GM12878 (cell line): ENCODE measurements around the gene ADAMTSL3. TPM values are rescaled to one million over a fixed set of nuclear protein-coding genes. Genes with fewer than 3 reads are reported as not detected.

Experiments used
- ATAC-seq: fragments of 200-7000 bp; cut with Tn5 transposase; 3 replicates; pipeline ENCODE4 v1.9.1; 2020; ENCODE audit warnings: mild to moderate bottlenecking, moderate library complexity
- BruUV-seq: library from RNA; stranded (reverse); fragments of 400-500 nt; replicated peaks from 2 replicates; lab custom pipeline; 2021; lab: Mats Ljungman, UMichigan
- CTCF ChIA-PET: fragments of 300-600 bp; sonication (Branson Sonifier 250); formaldehyde crosslinking; extraction: SDS; loops from one replicate; lab custom pipeline; 2021; ENCODE audit warnings: inconsistent platforms; lab: Yijun Ruan, JAX
- POLR2A ChIA-PET: fragments of 350-600 bp; formaldehyde crosslinking; extraction: SDS; loops from one replicate; lab custom pipeline; 2021; ENCODE audit warnings: inconsistent platforms; lab: Charles Lee
- RAD21 ChIA-PET: fragments of 300-600 bp; sonication (Branson Sonifier 250); formaldehyde crosslinking; loops from one replicate; lab custom pipeline; 2023; ENCODE audit warnings: antibody characterized with exemption; ENCODE audit not compliant: unreplicated experiment; lab: Charles Lee
- SMC1A ChIA-PET: fragments of 300-600 bp; sonication (Branson Sonifier 250); formaldehyde crosslinking; loops from one replicate; lab custom pipeline; 2023; ENCODE audit not compliant: unreplicated experiment, uncharacterized antibody; lab: Charles Lee
- DNase-seq: peaks from one replicate; pipeline ENCODE4 v3.0.0-alpha.2; 2011; ENCODE audit warnings: low read depth, low spot score
- FAIRE-seq: peaks from 3 replicates; lab custom pipeline; 2011; peaks lifted over from hg19 to GRCh38; lab: Jason Lieb, UNC
- H2AFZ ChIP-seq: 2 replicates; pipeline ENCODE4 v1.6.0; 2011; ENCODE audit warnings: low read depth, low read length, control low read depth; ENCODE audit not compliant: control insufficient read depth
- H3K27ac ChIP-seq: 2 replicates; pipeline ENCODE4 v1.5.1; 2011; ENCODE audit warnings: control low read depth; ENCODE audit not compliant: control insufficient read depth, insufficient read depth
- H3K27me3 ChIP-seq, 2 experiments: replicated peaks in 1 of 2; 2 replicates each; pipeline versions ENCODE4 v1.6.0 to v1.6.1; 2011; ENCODE audit warnings: low read length in 1 of 2; ENCODE audit not compliant: control insufficient read depth in 2 of 2, insufficient read depth in 2 of 2
- H3K36me3 ChIP-seq, 2 experiments: 2 replicates each; pipeline ENCODE4 v1.5.1; 2011; ENCODE audit warnings: low read length in 1 of 2; ENCODE audit not compliant: control insufficient read depth in 2 of 2, insufficient read depth in 2 of 2
- H3K4me1 ChIP-seq: 2 replicates; pipeline ENCODE4 v1.6.1; 2011; ENCODE audit warnings: mild to moderate bottlenecking, low read length, moderate library complexity, mixed read lengths; ENCODE audit not compliant: control insufficient read depth, insufficient read depth
- H3K4me2 ChIP-seq: 2 replicates; pipeline ENCODE4 v1.6.0; 2011; ENCODE audit warnings: control low read depth; ENCODE audit not compliant: control insufficient read depth, insufficient read depth
- H3K4me3 ChIP-seq: fragments of 200-600 bp; sonication (generic); 2 replicates; pipeline ENCODE4 v1.5.1; 2016
- H3K79me2 ChIP-seq: 2 replicates; pipeline ENCODE4 v1.6.0; 2011; ENCODE audit warnings: low read length; ENCODE audit not compliant: control insufficient read depth, insufficient read depth
- H3K9ac ChIP-seq: 2 replicates; pipeline ENCODE4 v1.8.0; 2011; ENCODE audit warnings: low read length, control low read depth, mixed read lengths; ENCODE audit not compliant: control insufficient read depth, insufficient read depth
- H3K9me3 ChIP-seq: replicated peaks from 3 replicates; pipeline ENCODE4 v1.5.1; 2011; ENCODE audit warnings: mild to moderate bottlenecking, low read length; ENCODE audit not compliant: control insufficient read depth, insufficient read depth
- H4K20me1 ChIP-seq: 2 replicates; pipeline ENCODE4 v1.6.0; 2011; ENCODE audit not compliant: control insufficient read depth, insufficient read depth
- BRCA1 ChIP-seq: IDR thresholded peaks from 2 replicates; pipeline ENCODE4 v1.6.1; 2011; ENCODE audit warnings: low read depth, low read length, improper control_type of control experiment
- CBX3 ChIP-seq: fragments of 200-600 bp; sonication (generic); IDR thresholded peaks from 2 replicates; pipeline ENCODE4 v1.6.1; 2016; ENCODE audit warnings: low read depth, borderline replicate concordance
- CUX1 ChIP-seq: IDR thresholded peaks from 2 replicates; pipeline ENCODE4 v1.6.1; 2012; ENCODE audit warnings: improper control_type of control experiment, low read depth, low read length; ENCODE audit not compliant: insufficient replicate concordance
- MTA2 ChIP-seq: fragments of 450-650 bp; IDR thresholded peaks from 2 replicates; pipeline ENCODE4 v1.6.1; 2016; ENCODE audit warnings: low read depth, mild to moderate bottlenecking, moderate library complexity
- MXI1 ChIP-seq: fragments of 150-350 bp; IDR thresholded peaks from 2 replicates; pipeline ENCODE4 v1.6.1; 2011; ENCODE audit warnings: low read depth, mild to moderate bottlenecking, inconsistent platforms, low read length, improper control_type of control experiment
- POLR2AphosphoS5 ChIP-seq: IDR thresholded peaks from 2 replicates; pipeline ENCODE4 v1.6.1; 2011; ENCODE audit warnings: mild to moderate bottlenecking, low read length, inconsistent platforms
- RAD51 ChIP-seq: fragments of 450-650 bp; IDR thresholded peaks from 2 replicates; pipeline ENCODE4 v1.6.1; 2016; ENCODE audit warnings: moderate library complexity, mild to moderate bottlenecking, inconsistent platforms
- SIX5 ChIP-seq: IDR thresholded peaks from 2 replicates; pipeline ENCODE4 v1.6.1; 2011; ENCODE audit warnings: mild to moderate bottlenecking, low read depth, low read length, moderate library complexity; ENCODE audit not compliant: severe bottlenecking
- WGBS: methylation state at CpG from one replicate; pipeline ENCODE4 v1.1.6; 2016; ENCODE audit warnings: low lambda C conversion rate; ENCODE audit not compliant: insufficient replicate concordance, insufficient coverage; ENCODE audit errors: missing lambda C conversion rate; 5-methylcytosine and 5-hydroxymethylcytosine counted together
- in situ Hi-C: fragments of 300-500 bp; cut with MboI; formaldehyde crosslinking; loops from 9 replicates; pipeline ENCODE4 v1.14.3; 2018; ENCODE audit warnings: mixed read lengths
- intact Hi-C: fragments of 100-400 bp; cut with micrococcal nuclease; formaldehyde crosslinking; loops from one replicate; pipeline ENCODE4 v1.14.2; 2022; ENCODE audit not compliant: unreplicated experiment
- polyA plus RNA-seq, 11 experiments: library from polyadenylated mRNA; depleted of rRNA in 4 of 11; unstranded in 6 of 11; stranded (reverse) in 5 of 11; fragments of >200 nt; fragmentation: Nextera tagmentation in 4 of 11; fragmentation: Illumina TruSeq in 1 of 11; extraction: Ambion mirVana in 4 of 11; extraction: Trizol in 1 of 11; gene quantifications; 1 replicate in 1 of 11; 2 replicates in 10 of 11; pipeline versions ENCODE4 v1.2.1 to v1.2.3, GENCODE V29; 2011 to 2016; ENCODE audit warnings: inconsistent platforms in 2 of 11, missing spikeins in 2 of 11, low read depth in 1 of 11
- total RNA-seq, 4 experiments: library from RNA; depleted of rRNA in 3 of 4; stranded (reverse); fragments of >200 nt in 3 of 4; fragmentation: Illumina TruSeq in 1 of 4; extraction: Trizol in 1 of 4; gene quantifications; 2 replicates each; pipeline versions ENCODE4 v1.2.1 to v1.2.3, GENCODE V29; 2013 to 2021
- TF ChIP-seq, protein P1 (sequence below): fragments of 450-650 bp; IDR thresholded peaks from 2 replicates; pipeline ENCODE4 v1.6.1; 2017; ENCODE audit warnings: mild to moderate bottlenecking, moderate library complexity
- TF ChIP-seq, protein P2 (sequence below): fragments of 450-650 bp; IDR thresholded peaks from 2 replicates; pipeline ENCODE4 v1.6.1; 2017; ENCODE audit warnings: antibody characterized with exemption, mild to moderate bottlenecking, moderate library complexity

The ADAMTSL3 gene
- total and polyA plus RNA-seq, 10 of the 15 experiments (the other 5 are each of a cell fraction or from before 2014, with no cell fraction given), result 0.01 to 0.28 (median 0.13) TPM

GRCh38 chr15:83764201-83764838 is 110.4 kb downstream of the ADAMTSL3 start:
- FAIRE-seq (no peak), DNase-seq (no peak), ATAC-seq (no peak)
- no peaks in the 10 kb centered on the region for H3K36me3 ChIP-seq
- H3K4me1 ChIP-seq, result no peaks in the 10 kb centered on the region
- no peak overlapping the region for H3K4me2 ChIP-seq
- intact Hi-C loops (no loop called here), in situ Hi-C loops (no loop called here)
- no peak overlapping the region for H3K4me3 ChIP-seq
- CTCF ChIA-PET, result interaction anchor here (1.2 kb wide), 1 partner anchor 36 kb away, joined by 3 read pairs; no protein-coding TSS in a partner anchor
- no peak overlapping the region for H2AFZ ChIP-seq
- SMC1A ChIA-PET, result interaction anchor here (0.7 to 1.9 kb wide), 2 partner anchors 230 to 307 kb away, joined by 3 to 6 read pairs; no protein-coding TSS in a partner anchor
- no peak overlapping the region for H3K27ac ChIP-seq
- POLR2A ChIA-PET, result no interaction called here
- no TSS peak for BruUV-seq
- no peaks in the 10 kb centered on the region for H3K79me2 ChIP-seq
- H3K9me3 ChIP-seq, result no peaks in the 10 kb centered on the region
- 41% methylated on average over 8 of the region's 8 CpGs for WGBS
- no peaks in the 10 kb centered on the region for H4K20me1 ChIP-seq
- RAD21 ChIA-PET, result no interaction called here
- H3K9ac ChIP-seq, result no peak overlapping the region
- no peaks in the 10 kb centered on the region; a peak in 1 of 4 replicates for H3K27me3 ChIP-seq
- TF ChIP-seq CBX3 (no peak), MTA2 (no peak), MXI1 (no peak), SIX5 (no peak), BRCA1 (no peak), CUX1 (no peak), POLR2AphosphoS5 (no peak), RAD51 (no peak)
- TF ChIP-seq, protein P1, sequence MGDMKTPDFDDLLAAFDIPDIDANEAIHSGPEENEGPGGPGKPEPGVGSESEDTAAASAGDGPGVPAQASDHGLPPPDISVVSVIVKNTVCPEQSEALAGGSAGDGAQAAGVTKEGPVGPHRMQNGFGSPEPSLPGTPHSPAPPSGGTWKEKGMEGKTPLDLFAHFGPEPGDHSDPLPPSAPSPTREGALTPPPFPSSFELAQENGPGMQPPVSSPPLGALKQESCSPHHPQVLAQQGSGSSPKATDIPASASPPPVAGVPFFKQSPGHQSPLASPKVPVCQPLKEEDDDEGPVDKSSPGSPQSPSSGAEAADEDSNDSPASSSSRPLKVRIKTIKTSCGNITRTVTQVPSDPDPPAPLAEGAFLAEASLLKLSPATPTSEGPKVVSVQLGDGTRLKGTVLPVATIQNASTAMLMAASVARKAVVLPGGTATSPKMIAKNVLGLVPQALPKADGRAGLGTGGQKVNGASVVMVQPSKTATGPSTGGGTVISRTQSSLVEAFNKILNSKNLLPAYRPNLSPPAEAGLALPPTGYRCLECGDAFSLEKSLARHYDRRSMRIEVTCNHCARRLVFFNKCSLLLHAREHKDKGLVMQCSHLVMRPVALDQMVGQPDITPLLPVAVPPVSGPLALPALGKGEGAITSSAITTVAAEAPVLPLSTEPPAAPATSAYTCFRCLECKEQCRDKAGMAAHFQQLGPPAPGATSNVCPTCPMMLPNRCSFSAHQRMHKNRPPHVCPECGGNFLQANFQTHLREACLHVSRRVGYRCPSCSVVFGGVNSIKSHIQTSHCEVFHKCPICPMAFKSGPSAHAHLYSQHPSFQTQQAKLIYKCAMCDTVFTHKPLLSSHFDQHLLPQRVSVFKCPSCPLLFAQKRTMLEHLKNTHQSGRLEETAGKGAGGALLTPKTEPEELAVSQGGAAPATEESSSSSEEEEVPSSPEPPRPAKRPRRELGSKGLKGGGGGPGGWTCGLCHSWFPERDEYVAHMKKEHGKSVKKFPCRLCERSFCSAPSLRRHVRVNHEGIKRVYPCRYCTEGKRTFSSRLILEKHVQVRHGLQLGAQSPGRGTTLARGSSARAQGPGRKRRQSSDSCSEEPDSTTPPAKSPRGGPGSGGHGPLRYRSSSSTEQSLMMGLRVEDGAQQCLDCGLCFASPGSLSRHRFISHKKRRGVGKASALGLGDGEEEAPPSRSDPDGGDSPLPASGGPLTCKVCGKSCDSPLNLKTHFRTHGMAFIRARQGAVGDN, result no peak
- TF ChIP-seq, protein P2, sequence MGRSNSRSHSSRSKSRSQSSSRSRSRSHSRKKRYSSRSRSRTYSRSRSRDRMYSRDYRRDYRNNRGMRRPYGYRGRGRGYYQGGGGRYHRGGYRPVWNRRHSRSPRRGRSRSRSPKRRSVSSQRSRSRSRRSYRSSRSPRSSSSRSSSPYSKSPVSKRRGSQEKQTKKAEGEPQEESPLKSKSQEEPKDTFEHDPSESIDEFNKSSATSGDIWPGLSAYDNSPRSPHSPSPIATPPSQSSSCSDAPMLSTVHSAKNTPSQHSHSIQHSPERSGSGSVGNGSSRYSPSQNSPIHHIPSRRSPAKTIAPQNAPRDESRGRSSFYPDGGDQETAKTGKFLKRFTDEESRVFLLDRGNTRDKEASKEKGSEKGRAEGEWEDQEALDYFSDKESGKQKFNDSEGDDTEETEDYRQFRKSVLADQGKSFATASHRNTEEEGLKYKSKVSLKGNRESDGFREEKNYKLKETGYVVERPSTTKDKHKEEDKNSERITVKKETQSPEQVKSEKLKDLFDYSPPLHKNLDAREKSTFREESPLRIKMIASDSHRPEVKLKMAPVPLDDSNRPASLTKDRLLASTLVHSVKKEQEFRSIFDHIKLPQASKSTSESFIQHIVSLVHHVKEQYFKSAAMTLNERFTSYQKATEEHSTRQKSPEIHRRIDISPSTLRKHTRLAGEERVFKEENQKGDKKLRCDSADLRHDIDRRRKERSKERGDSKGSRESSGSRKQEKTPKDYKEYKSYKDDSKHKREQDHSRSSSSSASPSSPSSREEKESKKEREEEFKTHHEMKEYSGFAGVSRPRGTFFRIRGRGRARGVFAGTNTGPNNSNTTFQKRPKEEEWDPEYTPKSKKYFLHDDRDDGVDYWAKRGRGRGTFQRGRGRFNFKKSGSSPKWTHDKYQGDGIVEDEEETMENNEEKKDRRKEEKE, result no peak
